Hepatocyte (in vitro differentiated cells): Measurements from ENCODE around the gene GPD2. TPM values are rescaled to one million over a fixed set of nuclear protein-coding genes. Genes with fewer than 3 reads are reported as not detected.

Experiments used
- DNase-seq: peaks from one replicate; pipeline ENCODE4 v3.0.0-alpha.2; 2016; ENCODE audit warnings: low spot score
- H2AFZ ChIP-seq: fragments of 200-600 bp; sonication (generic); 2 replicates; pipeline ENCODE4 v1.6.0; 2016; ENCODE audit warnings: antibody characterized with exemption, mild to moderate bottlenecking
- H3K27ac ChIP-seq: fragments of 200-600 bp; sonication (generic); 2 replicates; pipeline ENCODE4 v1.5.1; 2016; ENCODE audit warnings: mild to moderate bottlenecking
- H3K27me3 ChIP-seq: fragments of 200-600 bp; sonication (generic); 2 replicates; pipeline ENCODE4 v1.6.1; 2016
- H3K36me3 ChIP-seq: fragments of 200-600 bp; sonication (generic); replicated peaks from 2 replicates; pipeline ENCODE4 v1.5.1; 2016; ENCODE audit warnings: low read depth; ENCODE audit not compliant: insufficient read depth
- H3K4me1 ChIP-seq: fragments of 200-600 bp; sonication (generic); 2 replicates; pipeline ENCODE4 v1.5.1; 2016; ENCODE audit warnings: mild to moderate bottlenecking, moderate library complexity; ENCODE audit not compliant: insufficient read depth
- H3K4me2 ChIP-seq: fragments of 200-600 bp; sonication (generic); 2 replicates; pipeline ENCODE4 v1.6.0; 2016
- H3K4me3 ChIP-seq: fragments of 200-600 bp; sonication (generic); 2 replicates; pipeline ENCODE4 v1.5.1; 2016; ENCODE audit warnings: mild to moderate bottlenecking
- H3K79me2 ChIP-seq: fragments of 200-600 bp; sonication (generic); 2 replicates; pipeline ENCODE4 v1.6.0; 2017; ENCODE audit warnings: mild to moderate bottlenecking
- H3K9me2 ChIP-seq: fragments of 200-600 bp; sonication (generic); replicated peaks from 2 replicates; pipeline ENCODE4 v1.6.0; 2017; ENCODE audit warnings: mild to moderate bottlenecking; ENCODE audit not compliant: insufficient read depth
- H3K9me3 ChIP-seq: fragments of 200-600 bp; sonication (generic); 2 replicates; pipeline ENCODE4 v1.5.1; 2016; ENCODE audit warnings: low read depth, mild to moderate bottlenecking
- H4K20me1 ChIP-seq: fragments of 200-600 bp; sonication (generic); 2 replicates; pipeline ENCODE4 v1.6.0; 2016; ENCODE audit warnings: mild to moderate bottlenecking; ENCODE audit not compliant: insufficient read depth, poor library complexity, severe bottlenecking
- EZH2 ChIP-seq: fragments of 200-600 bp; sonication (generic); IDR thresholded peaks from 2 replicates; pipeline ENCODE4 v1.6.1; 2016; ENCODE audit warnings: antibody characterized with exemption, mild to moderate bottlenecking, borderline replicate concordance
- EZH2phosphoT487 ChIP-seq: fragments of 200-600 bp; sonication (generic); IDR thresholded peaks from one replicate; pipeline ENCODE4 v1.6.1; 2018; ENCODE audit warnings: antibody characterized with exemption, mild to moderate bottlenecking, low read depth, moderate library complexity; ENCODE audit not compliant: unreplicated experiment, severe bottlenecking
- WGBS: methylation state at CpG from one replicate; pipeline ENCODE4 v1.1.6; 2016; ENCODE audit warnings: low lambda C conversion rate; ENCODE audit errors: missing lambda C conversion rate; 5-methylcytosine and 5-hydroxymethylcytosine counted together
- polyA plus RNA-seq: library from polyadenylated mRNA; unstranded; fragments of >200 nt; fragmentation: Nextera tagmentation; extraction: Ambion mirVana; gene quantifications from 2 replicates; pipeline ENCODE4 v1.2.1, GENCODE V29; 2016
- total RNA-seq: library from RNA; depleted of rRNA; stranded (reverse); fragments of >200 nt; gene quantifications from 2 replicates; pipeline ENCODE4 v1.2.3, GENCODE V29; 2014
- TF ChIP-seq, protein P1 (sequence below): fragments of 200-600 bp; sonication (generic); IDR thresholded peaks from 2 replicates; pipeline ENCODE4 v1.5.1; 2016; ENCODE audit warnings: antibody characterized with exemption, mild to moderate bottlenecking; ENCODE audit not compliant: poor library complexity

GPD2 gene
- total and polyA plus RNA-seq, 2 experiments from 2014 or later, result 10.8 to 71.7 TPM

GRCh38 chr2:156540706-156541105 is 104.5 kb downstream of the GPD2 start:
- H3K9me2 ChIP-seq, result no peaks in the 10 kb centered on the region
- H4K20me1 ChIP-seq, result no peaks in the 10 kb centered on the region
- no peaks in the 10 kb centered on the region for H3K36me3 ChIP-seq
- TF ChIP-seq, protein P1, sequence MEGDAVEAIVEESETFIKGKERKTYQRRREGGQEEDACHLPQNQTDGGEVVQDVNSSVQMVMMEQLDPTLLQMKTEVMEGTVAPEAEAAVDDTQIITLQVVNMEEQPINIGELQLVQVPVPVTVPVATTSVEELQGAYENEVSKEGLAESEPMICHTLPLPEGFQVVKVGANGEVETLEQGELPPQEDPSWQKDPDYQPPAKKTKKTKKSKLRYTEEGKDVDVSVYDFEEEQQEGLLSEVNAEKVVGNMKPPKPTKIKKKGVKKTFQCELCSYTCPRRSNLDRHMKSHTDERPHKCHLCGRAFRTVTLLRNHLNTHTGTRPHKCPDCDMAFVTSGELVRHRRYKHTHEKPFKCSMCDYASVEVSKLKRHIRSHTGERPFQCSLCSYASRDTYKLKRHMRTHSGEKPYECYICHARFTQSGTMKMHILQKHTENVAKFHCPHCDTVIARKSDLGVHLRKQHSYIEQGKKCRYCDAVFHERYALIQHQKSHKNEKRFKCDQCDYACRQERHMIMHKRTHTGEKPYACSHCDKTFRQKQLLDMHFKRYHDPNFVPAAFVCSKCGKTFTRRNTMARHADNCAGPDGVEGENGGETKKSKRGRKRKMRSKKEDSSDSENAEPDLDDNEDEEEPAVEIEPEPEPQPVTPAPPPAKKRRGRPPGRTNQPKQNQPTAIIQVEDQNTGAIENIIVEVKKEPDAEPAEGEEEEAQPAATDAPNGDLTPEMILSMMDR, result no peak
- TF ChIP-seq EZH2, result no peak
- TF ChIP-seq EZH2phosphoT487, result no peak
- no peaks in the 10 kb centered on the region for H3K79me2 ChIP-seq
- 79% methylated on average over 1 of the region's 1 CpG for WGBS
- no peak overlapping the region for H3K4me2 ChIP-seq
- H3K4me1 ChIP-seq, result no peaks in the 10 kb centered on the region
- no peak for DNase-seq
- H3K27ac ChIP-seq, result no peak overlapping the region
- H2AFZ ChIP-seq, result no peak overlapping the region
- no peak overlapping the region for H3K4me3 ChIP-seq
- H3K27me3 ChIP-seq, result no peaks in the 10 kb centered on the region
- H3K9me3 ChIP-seq, result no peaks in the 10 kb centered on the region

- Histone ChIP-seq H4K20me1 (no peaks in the 10 kb centered on the region), H3K4me3 (no peak overlapping the region), H3K27me3 (no peaks in the 10 kb centered on the region), H2AFZ (no peak overlapping the region), H3K79me2 (no peaks in the 10 kb centered on the region), H3K4me1 (no peaks in the 10 kb centered on the region), H3K27ac (no peak overlapping the region), H3K4me2 (no peak overlapping the region), H3K9me3 (no peaks in the 10 kb centered on the region), H3K9me2 (no peaks in the 10 kb centered on the region), H3K36me3 (no peaks in the 10 kb centered on the region)
- DNase-seq, result no peak
- no peak for TF ChIP-seq EZH2phosphoT487
- TF ChIP-seq, protein P1, result no peak
- TF ChIP-seq EZH2, result no peak
Observed at GRCh38 chr2:156541229-156541628, 105.0 kb downstream of the GPD2 start.

GRCh38 chr2:156541706-156542105 is 105.5 kb downstream of the GPD2 start:
- TF ChIP-seq EZH2phosphoT487 (no peak), EZH2 (no peak)
- TF ChIP-seq, protein P1, result no peak
- no peaks in the 10 kb centered on the region for H3K9me3 ChIP-seq
- DNase-seq, result no peak
- no peak overlapping the region for H3K27ac ChIP-seq
- H3K79me2 ChIP-seq, result no peaks in the 10 kb centered on the region
- H3K36me3 ChIP-seq, result no peaks in the 10 kb centered on the region
- no peaks in the 10 kb centered on the region for H3K9me2 ChIP-seq
- H2AFZ ChIP-seq, result no peak overlapping the region
- H4K20me1 ChIP-seq, result no peaks in the 10 kb centered on the region
- WGBS, result 41% methylated on average over 2 of the region's 2 CpGs
- peak overlapping the region; percentile 20 for H3K4me2 ChIP-seq
- no peak overlapping the region for H3K4me3 ChIP-seq
- H3K4me1 ChIP-seq, result no peaks in the 10 kb centered on the region
- no peaks in the 10 kb centered on the region for H3K27me3 ChIP-seq

GRCh38 chr2:156548413-156548812 is 112.2 kb downstream of the GPD2 start:
- Histone ChIP-seq H3K27me3 (no peaks in the 10 kb centered on the region), H3K79me2 (no peaks in the 10 kb centered on the region), H2AFZ (no peak overlapping the region), H3K4me3 (no peak overlapping the region), H3K9me2 (no peaks in the 10 kb centered on the region), H3K4me1 (no peaks in the 10 kb centered on the region), H3K9me3 (no peaks in the 10 kb centered on the region), H4K20me1 (no peaks in the 10 kb centered on the region), H3K27ac (no peak overlapping the region), H3K36me3 (no peaks in the 10 kb centered on the region), H3K4me2 (no peak overlapping the region)
- 95% methylated on average over 3 of the region's 3 CpGs for WGBS
- DNase-seq, result no peak
- TF ChIP-seq, protein P1, result no peak
- no peak for TF ChIP-seq EZH2
- TF ChIP-seq EZH2phosphoT487, result no peak
